Stomach (tissue), 9 donors: ENCODE results near the gene EVC. TPM values are rescaled to one million over a fixed set of nuclear protein-coding genes. Genes with fewer than 3 reads are reported as not detected.

Source experiments
- DNase-seq, 2 donors: peaks; one replicate each; pipeline versions ENCODE4 v3.0.0 to v3.0.0-alpha.2; 2013 to 2019
- H3K27ac ChIP-seq, 5 donors: fragments of 200-600 bp in 4 of 5; sonication (generic) in 4 of 5; one replicate each; pipeline ENCODE4 v1.5.1; 2013 to 2019; ENCODE audit warnings: mild to moderate bottlenecking in 1 of 5, moderate library complexity in 1 of 5
- H3K27me3 ChIP-seq, 3 donors: fragments of 200-600 bp; sonication (generic); one replicate each; pipeline ENCODE4 v1.5.1; 2017 to 2019; ENCODE audit warnings: mixed run types in 1 of 3
- H3K36me3 ChIP-seq, 4 donors: fragments of 200-600 bp; sonication (generic); 1 replicate in 3 of 4; 2 replicates in 1 of 4; pipeline ENCODE4 v1.5.1; 2016 to 2019
- H3K4me1 ChIP-seq, 4 donors: fragments of 200-600 bp; sonication (generic); one replicate each; pipeline ENCODE4 v1.5.1; 2016 to 2019
- H3K4me3 ChIP-seq, 4 donors: fragments of 200-600 bp; sonication (generic) in 3 of 4; one replicate each; pipeline ENCODE4 v1.5.1; 2016 to 2019; ENCODE audit warnings: mild to moderate bottlenecking in 1 of 4
- H3K9me3 ChIP-seq, 4 donors: fragments of 200-600 bp; sonication (generic); one replicate each; pipeline ENCODE4 v1.5.1; 2016 to 2019
- EP300 ChIP-seq: sonication (generic); formaldehyde crosslinking; IDR thresholded peaks from one replicate; pipeline ENCODE4 v1.6.1; 2017; ENCODE audit warnings: antibody characterized with exemption
- POLR2A ChIP-seq, 4 donors: fragments of 450-650 bp; IDR thresholded peaks; one replicate each; pipeline ENCODE4 v1.6.1; 2016; ENCODE audit warnings: antibody characterized with exemption in 4 of 4, control low read depth in 2 of 4, mild to moderate bottlenecking in 1 of 4, moderate library complexity in 1 of 4
- POLR2AphosphoS5 ChIP-seq, 3 donors: sonication (generic); formaldehyde crosslinking; IDR thresholded peaks; one replicate each; pipeline ENCODE4 v1.6.1; 2016; ENCODE audit warnings: antibody characterized with exemption in 3 of 3
- WGBS, 5 donors: extraction: QIAGEN DNeasy Blood & Tissue Kit in 3 of 5; methylation state at CpG; one replicate each; pipeline versions ENCODE4 v1.1.5 to v1.1.7; 2013 to 2018; 5-methylcytosine and 5-hydroxymethylcytosine counted together
- intact Hi-C: fragments of 100-400 bp; cut with DNase I; formaldehyde crosslinking; loops from one replicate; pipeline ENCODE4 v1.15.1; 2023; ENCODE audit warnings: low total_unique reads
- polyA plus RNA-seq, 3 donors: library from polyadenylated mRNA; stranded (reverse); fragments of 200-250 nt; gene quantifications; one replicate each; pipeline ENCODE4 v1.2.3, GENCODE V29; 2013
- total RNA-seq, 5 donors: library from RNA; depleted of rRNA; stranded (reverse); fragments of >200 nt; gene quantifications; one replicate each; pipeline versions ENCODE4 v1.1.0 to v1.2.3, GENCODE V29; 2014 to 2016
- TF ChIP-seq, protein P1 (sequence below), 7 experiments: fragments of 450-650 bp in 4 of 7; fragments of 200-600 bp in 3 of 7; sonication (generic) in 3 of 7; IDR thresholded peaks; one replicate each; pipeline ENCODE4 v1.5.1; 2016 to 2019; ENCODE audit warnings: antibody characterized with exemption in 7 of 7, control low read depth in 2 of 7, mild to moderate bottlenecking in 1 of 7
- donor health status: healthy with polysubstance abuse.
- donor health status: Bipolar disorder and iron deficiency.
- donor health status: healthy.

EVC gene
- total and polyA plus RNA-seq, 8 donors, result 1.5 to 346 (median 12.5) TPM

DNA sequence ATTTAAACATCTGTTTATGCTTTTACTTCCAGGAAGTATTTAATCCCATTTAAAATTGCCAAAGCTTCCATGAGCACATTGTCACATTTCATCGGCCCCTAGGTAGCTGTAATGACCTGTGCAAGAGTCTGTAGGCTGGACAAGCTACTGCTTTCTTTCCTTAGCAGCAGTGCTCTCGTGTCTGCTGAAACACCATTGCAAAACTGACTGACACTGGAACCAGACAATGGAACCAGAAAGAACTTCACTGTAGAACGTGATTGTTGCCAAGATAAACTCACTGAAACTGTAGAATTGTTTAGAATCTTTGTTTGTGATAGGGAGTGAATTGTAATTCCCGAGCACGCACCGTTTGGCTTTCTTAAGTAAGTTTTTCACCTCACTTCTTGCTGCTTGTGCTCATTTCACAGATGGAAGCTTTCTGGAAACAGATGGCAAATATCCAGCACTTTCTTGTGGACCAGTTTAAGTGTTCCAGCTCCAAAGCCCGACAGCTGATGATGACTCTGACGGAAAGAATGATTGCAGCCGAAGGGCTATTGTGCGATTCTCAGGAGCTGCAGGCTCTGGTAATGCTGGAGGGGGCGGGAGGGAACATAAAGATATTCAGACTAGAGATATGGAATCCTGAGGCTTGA, 36.9 kb downstream of the EVC start:
- Histone ChIP-seq H3K36me3 (peaks cover 2 to 66% (median 41%) of the 10 kb centered on the region in 4 donors), H3K27ac (peak overlapping the region in 2 of 5 donors; percentile 21 to 28)
- 35 to 74% (median 59%) methylated on average over 11 of the region's 11 CpGs for WGBS, 5 donors

DNA sequence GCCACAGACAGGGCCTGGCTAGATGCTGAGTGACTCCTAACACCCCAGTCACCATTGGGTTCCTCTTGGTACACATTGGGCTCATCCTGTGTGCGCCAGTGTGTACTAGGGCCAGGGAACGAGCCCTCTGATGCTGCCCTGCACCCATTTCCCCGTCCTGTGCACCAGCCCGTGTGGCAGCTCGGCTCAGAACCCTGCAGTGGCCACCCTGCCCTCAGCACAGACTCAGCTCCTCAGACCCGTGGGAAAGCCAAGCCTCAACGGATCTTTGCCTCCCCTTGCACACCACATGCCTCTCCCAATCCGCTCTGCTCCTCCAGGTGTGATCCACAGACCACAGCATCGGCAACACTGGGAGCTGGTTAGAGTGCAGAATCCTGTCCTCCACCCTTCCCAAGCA, 38.6 kb downstream of the EVC start:
- Histone ChIP-seq H3K4me3 (no peak overlapping the region), H3K9me3 (no peaks in the 10 kb centered on the region), H3K4me1 (peaks cover 0 to 7% (median 0%) of the 10 kb centered on the region in 4 donors), H3K27ac (no peak overlapping the region), H3K36me3 (peaks cover 13 to 66% (median 41%) of the 10 kb centered on the region in 4 donors), H3K27me3 (no peaks in the 10 kb centered on the region)
- DNase-seq, result no peak
- no peak for TF ChIP-seq POLR2A (IDR thresholded peaks at IDR 0.05)
- no peak for TF ChIP-seq EP300
- no peak for TF ChIP-seq POLR2AphosphoS5 (IDR thresholded peaks at IDR 0.05)
- TF ChIP-seq, protein P1, sequence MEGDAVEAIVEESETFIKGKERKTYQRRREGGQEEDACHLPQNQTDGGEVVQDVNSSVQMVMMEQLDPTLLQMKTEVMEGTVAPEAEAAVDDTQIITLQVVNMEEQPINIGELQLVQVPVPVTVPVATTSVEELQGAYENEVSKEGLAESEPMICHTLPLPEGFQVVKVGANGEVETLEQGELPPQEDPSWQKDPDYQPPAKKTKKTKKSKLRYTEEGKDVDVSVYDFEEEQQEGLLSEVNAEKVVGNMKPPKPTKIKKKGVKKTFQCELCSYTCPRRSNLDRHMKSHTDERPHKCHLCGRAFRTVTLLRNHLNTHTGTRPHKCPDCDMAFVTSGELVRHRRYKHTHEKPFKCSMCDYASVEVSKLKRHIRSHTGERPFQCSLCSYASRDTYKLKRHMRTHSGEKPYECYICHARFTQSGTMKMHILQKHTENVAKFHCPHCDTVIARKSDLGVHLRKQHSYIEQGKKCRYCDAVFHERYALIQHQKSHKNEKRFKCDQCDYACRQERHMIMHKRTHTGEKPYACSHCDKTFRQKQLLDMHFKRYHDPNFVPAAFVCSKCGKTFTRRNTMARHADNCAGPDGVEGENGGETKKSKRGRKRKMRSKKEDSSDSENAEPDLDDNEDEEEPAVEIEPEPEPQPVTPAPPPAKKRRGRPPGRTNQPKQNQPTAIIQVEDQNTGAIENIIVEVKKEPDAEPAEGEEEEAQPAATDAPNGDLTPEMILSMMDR (IDR thresholded peaks at IDR 0.05), result no peak
- WGBS, 5 donors, result 83 to 88% (median 86%) methylated on average over 9 of the region's 9 CpGs
- intact Hi-C loops, result no loop called here

More for the DNA sequence above, 36.9 kb downstream of the EVC start:
- peaks cover 0 to 7% (median 0%) of the 10 kb centered on the region in 4 donors for H3K4me1 ChIP-seq
- intact Hi-C loops, result no loop called here
- H3K27me3 ChIP-seq, result no peaks in the 10 kb centered on the region
- TF ChIP-seq POLR2A (IDR thresholded peaks at IDR 0.05), result no peak
- TF ChIP-seq POLR2AphosphoS5 (IDR thresholded peaks at IDR 0.05), result no peak
- TF ChIP-seq, protein P1 (IDR thresholded peaks at IDR 0.05), result no peak
- TF ChIP-seq EP300, result no peak
- no peaks in the 10 kb centered on the region for H3K9me3 ChIP-seq
- peak in 1 of 2 donors; percentile 18 for DNase-seq
- H3K4me3 ChIP-seq, result no peak overlapping the region

DNA sequence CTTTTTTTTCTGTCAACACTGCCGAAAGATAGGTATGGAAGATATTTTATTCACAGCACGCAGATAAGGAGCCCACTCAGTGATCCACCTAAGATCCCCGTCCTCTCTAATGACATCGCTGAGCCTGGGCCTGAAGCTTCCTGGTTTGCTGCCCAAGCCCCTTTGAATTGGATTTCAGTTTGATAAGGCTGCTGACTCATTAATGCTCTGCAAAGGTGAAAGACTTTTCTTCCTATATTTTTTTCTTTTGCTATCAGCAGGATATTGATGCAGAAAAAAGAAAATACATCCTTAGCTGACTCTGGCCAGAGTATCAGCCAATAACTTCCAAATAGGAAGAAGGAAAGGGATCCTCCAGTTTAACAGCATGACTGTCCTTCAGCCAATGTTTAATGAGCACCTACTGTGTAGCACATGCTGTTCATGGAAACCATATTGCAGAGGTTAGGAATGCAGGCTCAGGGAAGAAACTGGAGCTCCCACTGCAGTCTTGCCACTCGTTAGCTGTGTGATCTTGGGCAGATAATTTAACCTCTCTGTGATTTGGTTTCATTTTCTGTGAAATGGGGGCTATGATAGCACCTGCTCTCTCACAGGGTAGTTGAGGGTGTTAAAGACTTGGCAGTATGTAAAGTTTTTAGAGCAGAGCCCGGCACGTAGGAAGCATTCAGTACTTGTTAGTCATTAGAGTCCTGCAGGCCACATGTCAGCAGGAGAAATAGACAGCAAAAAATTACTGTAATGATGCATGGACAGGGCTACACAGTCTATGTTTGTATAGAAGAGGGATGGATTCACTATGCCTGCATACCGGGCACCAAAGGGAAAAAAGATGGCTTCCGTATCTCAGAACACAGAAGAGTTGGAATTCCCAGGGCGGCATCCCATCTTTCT, 39.3 kb downstream of the EVC start:
- peaks cover 13 to 73% (median 46%) of the 10 kb centered on the region in 4 donors for H3K36me3 ChIP-seq
- H3K27me3 ChIP-seq, result no peaks in the 10 kb centered on the region
- intact Hi-C loops, result no loop called here
- H3K4me1 ChIP-seq, result peaks cover 0 to 7% (median 0%) of the 10 kb centered on the region in 4 donors
- WGBS, 5 donors, result 83 to 88% (median 85%) methylated on average over 10 of the region's 10 CpGs
- TF ChIP-seq POLR2AphosphoS5 (IDR thresholded peaks at IDR 0.05), result no peak
- TF ChIP-seq, protein P1 (IDR thresholded peaks at IDR 0.05), result no peak
- TF ChIP-seq EP300, result no peak
- no peak for TF ChIP-seq POLR2A (IDR thresholded peaks at IDR 0.05)
- no peak overlapping the region for H3K4me3 ChIP-seq
- H3K9me3 ChIP-seq, result no peaks in the 10 kb centered on the region
- no peak for DNase-seq
- H3K27ac ChIP-seq, result no peak overlapping the region

DNA sequence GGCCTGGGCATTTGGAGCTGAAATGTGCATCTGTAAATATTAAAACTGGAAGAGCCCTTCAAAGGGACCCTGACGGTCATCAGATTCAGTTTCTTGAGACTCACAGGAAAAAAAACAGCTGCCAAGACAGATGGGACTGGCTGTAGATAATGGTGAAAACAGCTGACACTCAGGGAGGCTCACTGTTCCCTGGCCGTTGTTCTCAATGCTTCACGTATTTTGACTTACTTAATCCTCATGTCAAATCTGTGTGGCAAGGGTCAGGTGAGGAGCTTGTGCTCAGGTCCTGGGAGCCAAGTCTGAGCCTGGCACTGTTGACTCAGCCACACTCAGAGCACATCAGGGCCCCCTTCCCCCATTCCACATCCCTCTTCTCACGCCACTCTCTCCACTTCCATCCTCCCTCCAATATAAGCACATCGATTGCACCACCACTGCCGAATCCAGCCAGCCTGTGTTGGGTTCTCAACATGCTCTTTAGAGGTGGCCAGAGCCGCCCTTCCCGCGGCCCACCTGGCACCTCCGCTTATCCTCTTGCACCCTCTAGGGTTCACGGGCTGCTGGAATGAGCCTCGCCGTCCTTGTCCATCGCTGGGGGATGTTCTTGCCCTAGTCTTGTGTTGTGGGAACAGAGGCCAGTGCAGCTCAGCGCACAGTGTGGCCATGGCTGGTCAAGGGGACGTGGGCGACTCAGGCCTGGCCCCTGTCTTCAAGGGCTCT, 40.1 kb downstream of the EVC start:
- Histone ChIP-seq H3K36me3 (peaks cover 13 to 73% (median 52%) of the 10 kb centered on the region in 4 donors), H3K4me1 (peaks cover 0 to 7% (median 0%) of the 10 kb centered on the region in 4 donors), H3K9me3 (no peaks in the 10 kb centered on the region), H3K4me3 (no peak overlapping the region), H3K27me3 (no peaks in the 10 kb centered on the region), H3K27ac (no peak overlapping the region)
- WGBS, 5 donors, result 85 to 88% (median 86%) methylated on average over 17 of the region's 17 CpGs
- no peak for DNase-seq
- TF ChIP-seq POLR2AphosphoS5 (IDR thresholded peaks at IDR 0.05), result no peak
- TF ChIP-seq, protein P1 (IDR thresholded peaks at IDR 0.05), result no peak
- TF ChIP-seq POLR2A (IDR thresholded peaks at IDR 0.05), result no peak
- TF ChIP-seq EP300, result no peak
- intact Hi-C loops, result no loop called here
